Ishikawa (cell line): Measurements from ENCODE around the gene TRAF3IP1.

ENCODE experiments used
- EGR1 ChIP-seq: IDR thresholded peaks from 2 replicates; pipeline ENCODE4 v1.6.1; 2012
- EP300 ChIP-seq: IDR thresholded peaks from 2 replicates; pipeline ENCODE4 v1.6.1; 2012; ENCODE audit warnings: borderline replicate concordance
- RAD21 ChIP-seq: IDR thresholded peaks from 2 replicates; pipeline ENCODE4 v1.6.1; 2012; ENCODE audit warnings: low read depth
- TEAD4 ChIP-seq: IDR thresholded peaks from 2 replicates; pipeline ENCODE4 v1.6.1; 2012
- TF ChIP-seq, protein P1 (sequence below): IDR thresholded peaks from 2 replicates; pipeline ENCODE4 v1.6.1; 2012
- TF ChIP-seq, protein P2 (sequence below): IDR thresholded peaks from 2 replicates; pipeline ENCODE4 v1.6.1; 2012; ENCODE audit warnings: low read depth, mild to moderate bottlenecking
- TF ChIP-seq, protein P3 (sequence below): IDR thresholded peaks from 2 replicates; pipeline ENCODE4 v1.6.1; 2012

DNA sequence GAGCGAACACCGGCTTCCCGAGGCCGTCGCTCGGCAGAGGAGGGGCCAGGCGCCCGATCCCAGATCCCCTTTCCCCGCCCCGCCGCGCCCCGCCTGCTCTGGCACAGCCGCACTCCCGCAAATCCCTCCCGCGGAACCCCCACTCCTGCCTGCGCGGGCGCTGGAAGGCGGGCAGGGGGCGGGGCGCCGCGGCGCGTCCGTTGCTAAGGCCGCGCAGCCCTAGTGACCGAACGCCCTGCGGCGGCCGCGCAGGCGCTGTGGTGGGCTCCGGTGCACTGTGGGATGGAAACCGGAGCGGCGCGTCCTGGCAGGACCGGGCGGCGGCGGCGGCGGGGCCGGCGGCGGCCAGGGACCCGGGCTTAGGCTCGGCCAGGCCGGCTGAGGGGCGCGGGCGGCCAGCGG is at the start of gene TRAF3IP1:
- TF ChIP-seq, protein P1, sequence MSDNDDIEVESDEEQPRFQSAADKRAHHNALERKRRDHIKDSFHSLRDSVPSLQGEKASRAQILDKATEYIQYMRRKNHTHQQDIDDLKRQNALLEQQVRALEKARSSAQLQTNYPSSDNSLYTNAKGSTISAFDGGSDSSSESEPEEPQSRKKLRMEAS = peak; percentile 35
- no peak for TF ChIP-seq TEAD4
- TF ChIP-seq RAD21 = no peak
- TF ChIP-seq, protein P2, sequence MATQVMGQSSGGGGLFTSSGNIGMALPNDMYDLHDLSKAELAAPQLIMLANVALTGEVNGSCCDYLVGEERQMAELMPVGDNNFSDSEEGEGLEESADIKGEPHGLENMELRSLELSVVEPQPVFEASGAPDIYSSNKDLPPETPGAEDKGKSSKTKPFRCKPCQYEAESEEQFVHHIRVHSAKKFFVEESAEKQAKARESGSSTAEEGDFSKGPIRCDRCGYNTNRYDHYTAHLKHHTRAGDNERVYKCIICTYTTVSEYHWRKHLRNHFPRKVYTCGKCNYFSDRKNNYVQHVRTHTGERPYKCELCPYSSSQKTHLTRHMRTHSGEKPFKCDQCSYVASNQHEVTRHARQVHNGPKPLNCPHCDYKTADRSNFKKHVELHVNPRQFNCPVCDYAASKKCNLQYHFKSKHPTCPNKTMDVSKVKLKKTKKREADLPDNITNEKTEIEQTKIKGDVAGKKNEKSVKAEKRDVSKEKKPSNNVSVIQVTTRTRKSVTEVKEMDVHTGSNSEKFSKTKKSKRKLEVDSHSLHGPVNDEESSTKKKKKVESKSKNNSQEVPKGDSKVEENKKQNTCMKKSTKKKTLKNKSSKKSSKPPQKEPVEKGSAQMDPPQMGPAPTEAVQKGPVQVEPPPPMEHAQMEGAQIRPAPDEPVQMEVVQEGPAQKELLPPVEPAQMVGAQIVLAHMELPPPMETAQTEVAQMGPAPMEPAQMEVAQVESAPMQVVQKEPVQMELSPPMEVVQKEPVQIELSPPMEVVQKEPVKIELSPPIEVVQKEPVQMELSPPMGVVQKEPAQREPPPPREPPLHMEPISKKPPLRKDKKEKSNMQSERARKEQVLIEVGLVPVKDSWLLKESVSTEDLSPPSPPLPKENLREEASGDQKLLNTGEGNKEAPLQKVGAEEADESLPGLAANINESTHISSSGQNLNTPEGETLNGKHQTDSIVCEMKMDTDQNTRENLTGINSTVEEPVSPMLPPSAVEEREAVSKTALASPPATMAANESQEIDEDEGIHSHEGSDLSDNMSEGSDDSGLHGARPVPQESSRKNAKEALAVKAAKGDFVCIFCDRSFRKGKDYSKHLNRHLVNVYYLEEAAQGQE = no peak
- no peak for TF ChIP-seq EGR1
- TF ChIP-seq, protein P3, sequence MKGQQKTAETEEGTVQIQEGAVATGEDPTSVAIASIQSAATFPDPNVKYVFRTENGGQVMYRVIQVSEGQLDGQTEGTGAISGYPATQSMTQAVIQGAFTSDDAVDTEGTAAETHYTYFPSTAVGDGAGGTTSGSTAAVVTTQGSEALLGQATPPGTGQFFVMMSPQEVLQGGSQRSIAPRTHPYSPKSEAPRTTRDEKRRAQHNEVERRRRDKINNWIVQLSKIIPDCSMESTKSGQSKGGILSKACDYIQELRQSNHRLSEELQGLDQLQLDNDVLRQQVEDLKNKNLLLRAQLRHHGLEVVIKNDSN = no peak
- TF ChIP-seq EP300 = no peak
